SK-N-SH (cell line): ENCODE results near the gene NIP7.

Source experiments
- FOSL2 ChIP-seq: IDR thresholded peaks from 2 replicates; pipeline ENCODE4 v1.4.0; 2012; ENCODE audit warnings: low read depth, mild to moderate bottlenecking, moderate library complexity, borderline replicate concordance
- FOXJ3 ChIP-seq: sonication (generic); formaldehyde crosslinking; IDR thresholded peaks from 2 replicates; pipeline ENCODE4 v1.5.1; 2020; ENCODE audit warnings: mild to moderate bottlenecking, missing genetic modification reagents
- JUND ChIP-seq: IDR thresholded peaks from 2 replicates; pipeline ENCODE4 v1.4.0; 2012
- POLR2AphosphoS5 ChIP-seq: IDR thresholded peaks from 2 replicates; pipeline ENCODE4 v1.6.1; 2012; ENCODE audit warnings: low read depth, low read length
- RFX5 ChIP-seq: IDR thresholded peaks from 2 replicates; pipeline ENCODE4 v1.6.1; 2012; ENCODE audit warnings: mild to moderate bottlenecking, improper control_type of control experiment, low read length
- SIN3A ChIP-seq: IDR thresholded peaks from 2 replicates; pipeline ENCODE4 v1.6.1; 2012; ENCODE audit warnings: low read depth, mild to moderate bottlenecking, low read length, moderate library complexity, borderline replicate concordance
- TCF12 ChIP-seq: IDR thresholded peaks from 2 replicates; pipeline ENCODE4 v1.4.0; 2012
- TEAD4 ChIP-seq: IDR thresholded peaks from 2 replicates; pipeline ENCODE4 v1.4.0; 2012; ENCODE audit warnings: mild to moderate bottlenecking, borderline replicate concordance; ENCODE audit not compliant: insufficient read depth
- TF ChIP-seq, protein P1 (sequence below): fragments of 200-600 bp; sonication (generic); IDR thresholded peaks from 2 replicates; pipeline ENCODE4 v1.6.1; 2017; ENCODE audit warnings: antibody characterized with exemption, mild to moderate bottlenecking, moderate library complexity
- TF ChIP-seq, protein P2 (sequence below): fragments of 150-350 bp; IDR thresholded peaks from 2 replicates; pipeline ENCODE4 v1.6.1; 2017; ENCODE audit warnings: antibody characterized with exemption, low read length, low read depth, borderline replicate concordance

DNA sequence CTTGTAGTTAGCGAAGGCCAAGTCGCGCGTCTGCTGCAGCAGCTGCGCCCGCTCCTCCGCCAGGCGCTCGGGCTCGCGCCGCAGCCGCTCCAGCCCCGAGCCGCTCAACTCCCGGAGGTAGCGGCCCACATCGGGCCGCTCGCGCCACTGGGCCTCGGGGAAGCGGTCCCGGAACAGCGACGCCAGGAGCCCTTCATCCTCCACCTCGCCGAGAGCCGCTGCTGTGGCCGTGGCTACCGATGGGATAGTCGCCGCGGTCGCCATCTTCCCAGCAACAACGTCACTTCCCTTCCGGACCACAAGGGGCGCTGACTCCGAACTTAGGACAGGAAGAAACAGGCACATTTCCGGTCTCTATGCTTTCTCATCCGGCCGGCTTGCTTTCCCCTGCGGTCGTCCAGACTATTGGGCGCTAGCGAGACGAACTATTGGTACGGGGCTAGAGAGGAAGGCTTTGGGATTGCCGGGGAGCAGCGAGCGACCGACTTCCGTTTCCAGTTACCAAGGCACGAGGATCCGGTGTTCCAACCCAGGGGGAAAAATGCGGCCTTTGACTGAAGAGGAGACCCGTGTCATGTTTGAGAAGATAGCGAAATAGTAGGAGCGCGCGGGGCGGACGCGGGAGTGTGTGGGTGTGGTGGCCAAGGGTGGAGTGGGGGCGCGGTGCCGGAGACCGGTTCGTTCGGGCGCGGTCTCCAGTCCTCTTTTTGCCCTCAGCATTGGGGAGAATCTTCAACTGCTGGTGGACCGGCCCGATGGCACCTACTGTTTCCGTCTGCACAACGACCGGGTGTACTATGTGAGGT lies at the start of gene NIP7, which contains the start of gene COG8:
- TF ChIP-seq, protein P1, sequence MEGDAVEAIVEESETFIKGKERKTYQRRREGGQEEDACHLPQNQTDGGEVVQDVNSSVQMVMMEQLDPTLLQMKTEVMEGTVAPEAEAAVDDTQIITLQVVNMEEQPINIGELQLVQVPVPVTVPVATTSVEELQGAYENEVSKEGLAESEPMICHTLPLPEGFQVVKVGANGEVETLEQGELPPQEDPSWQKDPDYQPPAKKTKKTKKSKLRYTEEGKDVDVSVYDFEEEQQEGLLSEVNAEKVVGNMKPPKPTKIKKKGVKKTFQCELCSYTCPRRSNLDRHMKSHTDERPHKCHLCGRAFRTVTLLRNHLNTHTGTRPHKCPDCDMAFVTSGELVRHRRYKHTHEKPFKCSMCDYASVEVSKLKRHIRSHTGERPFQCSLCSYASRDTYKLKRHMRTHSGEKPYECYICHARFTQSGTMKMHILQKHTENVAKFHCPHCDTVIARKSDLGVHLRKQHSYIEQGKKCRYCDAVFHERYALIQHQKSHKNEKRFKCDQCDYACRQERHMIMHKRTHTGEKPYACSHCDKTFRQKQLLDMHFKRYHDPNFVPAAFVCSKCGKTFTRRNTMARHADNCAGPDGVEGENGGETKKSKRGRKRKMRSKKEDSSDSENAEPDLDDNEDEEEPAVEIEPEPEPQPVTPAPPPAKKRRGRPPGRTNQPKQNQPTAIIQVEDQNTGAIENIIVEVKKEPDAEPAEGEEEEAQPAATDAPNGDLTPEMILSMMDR: peak; percentile 67
- TF ChIP-seq, protein P2, sequence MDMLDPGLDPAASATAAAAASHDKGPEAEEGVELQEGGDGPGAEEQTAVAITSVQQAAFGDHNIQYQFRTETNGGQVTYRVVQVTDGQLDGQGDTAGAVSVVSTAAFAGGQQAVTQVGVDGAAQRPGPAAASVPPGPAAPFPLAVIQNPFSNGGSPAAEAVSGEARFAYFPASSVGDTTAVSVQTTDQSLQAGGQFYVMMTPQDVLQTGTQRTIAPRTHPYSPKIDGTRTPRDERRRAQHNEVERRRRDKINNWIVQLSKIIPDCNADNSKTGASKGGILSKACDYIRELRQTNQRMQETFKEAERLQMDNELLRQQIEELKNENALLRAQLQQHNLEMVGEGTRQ: no peak
- TF ChIP-seq FOXJ3 (CRISPR knock-in tag) (0 out of 2 replicates have a peak, but pooled peaks have one; percentile 11), RFX5 (peak; percentile 69), JUND (peak; percentile 11; the same call in 1 of the 2 replicates), POLR2AphosphoS5 (peak; percentile 92), TEAD4 (no peak), SIN3A (peak; percentile 85; the same call in 1 of the 2 replicates), FOSL2 (no peak), TCF12 (no peak)
